ENCODE results near the gene ACTR1A.
"Not testable (repeated sequence)": the region's sequence is repeated elsewhere in the genome, so short reads cannot be mapped to it uniquely, and the experiment has no call there.

The ACTR1A gene

DNA sequence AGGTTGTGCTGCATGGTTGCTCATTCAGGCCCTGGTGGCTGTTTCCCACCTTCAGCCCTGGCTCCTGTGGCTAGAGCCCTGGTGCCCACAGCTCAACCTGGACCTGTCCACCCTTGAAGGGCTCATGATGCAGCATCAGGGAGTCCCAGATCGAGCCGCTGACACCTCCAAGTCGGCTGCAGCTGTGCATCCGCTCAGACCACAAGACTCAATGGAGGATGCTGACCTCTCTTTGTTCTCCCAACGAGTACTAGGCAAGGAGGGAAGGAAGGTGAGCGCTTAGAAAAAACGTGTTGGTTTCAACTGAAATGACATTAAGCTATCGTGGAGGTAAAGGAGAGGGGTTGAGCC, 41.7 kb downstream of the ACTR1A start:
- in situ Hi-C loops (cut with HindIII; ENCODE audit: low pct_ligation_motif_present, low sequenced_read_pairs) = no loop called here
- Histone ChIP-seq H3K4me3 (ENCODE audit: low read depth, low read length) (peak overlapping the region; percentile 55), H3K27ac (no peak overlapping the region), H3K36me3 (replicated peaks) (no peaks in the 10 kb centered on the region), H3K27me3 (replicated peaks) (no peaks in the 10 kb centered on the region)
- TF ChIP-seq CTCF (IDR thresholded peaks at IDR 0.05; ENCODE audit: low read depth, low read length, missing control alignments) = no peak
- DNase-seq = no peak

GRCh38 chr10:102458656-102459055, 43.9 kb downstream of the ACTR1A start:
- Histone ChIP-seq H3K36me3 (replicated peaks) (no peaks in the 10 kb centered on the region), H3K27ac (no peak overlapping the region), H3K27me3 (replicated peaks) (no peaks in the 10 kb centered on the region), H3K4me3 (ENCODE audit: low read depth, low read length) (no peak overlapping the region)
- in situ Hi-C loops (cut with HindIII; ENCODE audit: low pct_ligation_motif_present, low sequenced_read_pairs) = no loop called here
- no peak for TF ChIP-seq CTCF (IDR thresholded peaks at IDR 0.05; ENCODE audit: low read depth, low read length, missing control alignments)
- DNase-seq = no peak

GRCh38 chr10:102457591-102458150, 44.8 kb downstream of the ACTR1A start:
- Histone ChIP-seq H3K36me3 (replicated peaks) (no peaks in the 10 kb centered on the region), H3K27ac (no peak overlapping the region), H3K4me3 (ENCODE audit: low read depth, low read length) (no peak overlapping the region), H3K27me3 (replicated peaks) (no peaks in the 10 kb centered on the region)
- in situ Hi-C loops (cut with HindIII; ENCODE audit: low pct_ligation_motif_present, low sequenced_read_pairs) = no loop called here
- no peak for TF ChIP-seq CTCF (IDR thresholded peaks at IDR 0.05; ENCODE audit: low read depth, low read length, missing control alignments)
- DNase-seq = no peak

- no peak for TF ChIP-seq CTCF (IDR thresholded peaks at IDR 0.05; ENCODE audit: low read depth, low read length, missing control alignments)
- Histone ChIP-seq H3K27ac (peak overlapping the region; percentile 51), H3K27me3 (replicated peaks) (no peaks in the 10 kb centered on the region), H3K36me3 (replicated peaks) (no peaks in the 10 kb centered on the region), H3K4me3 (ENCODE audit: low read depth, low read length) (no peak overlapping the region)
- in situ Hi-C loops (cut with HindIII; ENCODE audit: low pct_ligation_motif_present, low sequenced_read_pairs) = no loop called here
- peak; percentile 87 for DNase-seq
These were observed 46.5 kb downstream of the ACTR1A start for GRCh38 chr10:102455893-102456471.

- H3K27me3 ChIP-seq (replicated peaks); H3K4me3 ChIP-seq (ENCODE audit: low read depth, low read length); H3K36me3 ChIP-seq (replicated peaks); H3K27ac ChIP-seq; DNase-seq; in situ Hi-C loops (cut with HindIII; ENCODE audit: low pct_ligation_motif_present, low sequenced_read_pairs): not testable (repeated sequence)
These were observed 47.6 kb downstream of the ACTR1A start for GRCh38 chr10:102454662-102455487.

GRCh38 chr10:102453502-102453901, 49.0 kb downstream of the ACTR1A start:
- TF ChIP-seq CTCF (IDR thresholded peaks at IDR 0.05; ENCODE audit: low read depth, low read length, missing control alignments) = no peak
- Histone ChIP-seq H3K27ac (peak overlapping the region; percentile 47), H3K36me3 (replicated peaks) (no peaks in the 10 kb centered on the region), H3K27me3 (replicated peaks) (no peaks in the 10 kb centered on the region), H3K4me3 (ENCODE audit: low read depth, low read length) (no peak overlapping the region)
- no peak for DNase-seq
- in situ Hi-C loops (cut with HindIII; ENCODE audit: low pct_ligation_motif_present, low sequenced_read_pairs) = no loop called here

Data from brain microvascular endothelial cell (primary cell).